HG03521 (cell line): ENCODE measurements around the gene USP22.
"Not testable (repeated sequence)": the region's sequence is repeated elsewhere in the genome, so short reads cannot be mapped to it uniquely, and the experiment has no call there.

Experiments used
- ATAC-seq: cut with Tn5 transposase; IDR thresholded peaks from one replicate; pipeline ENCODE4 v1.9.1; 2021; ENCODE audit warnings: mild to moderate bottlenecking, moderate library complexity; ENCODE audit not compliant: unreplicated experiment

Gene USP22

GRCh38 chr17:20991276-20992037 lies 51.4 kb downstream of the USP22 start:
- ATAC-seq: no peak

- no peak for ATAC-seq
Measured at GRCh38 chr17:20989991-20990855, 52.6 kb downstream of the USP22 start.

GRCh38 chr17:20989481-20989880 lies 53.3 kb downstream of the USP22 start:
- ATAC-seq: no peak

- ATAC-seq: no peak
Measured at GRCh38 chr17:20988896-20989295, 53.9 kb downstream of the USP22 start.

- no peak for ATAC-seq
Measured at GRCh38 chr17:20988001-20988636, 54.7 kb downstream of the USP22 start.

- no peak for ATAC-seq
Measured at GRCh38 chr17:20987511-20987910, 55.3 kb downstream of the USP22 start.

- ATAC-seq: no peak
Measured at GRCh38 chr17:20986767-20987510, 55.9 kb downstream of the USP22 start.

- ATAC-seq: no peak
Measured at GRCh38 chr17:20983359-20983637, 59.5 kb downstream of the USP22 start.

- no peak for ATAC-seq
Measured at GRCh38 chr17:20982589-20983358, 60.0 kb downstream of the USP22 start.

GRCh38 chr17:20981046-20981920 lies 61.5 kb downstream of the USP22 start:
- no peak for ATAC-seq

GRCh38 chr17:20979792-20980083 lies 63.1 kb downstream of the USP22 start:
- ATAC-seq: no peak

- not testable (repeated sequence) for ATAC-seq
Measured at GRCh38 chr17:20979007-20979791, 63.6 kb downstream of the USP22 start.

- not testable (repeated sequence) for ATAC-seq
Measured at GRCh38 chr17:20977609-20978253, 65.1 kb downstream of the USP22 start.

GRCh38 chr17:20975566-20975965 lies 67.2 kb downstream of the USP22 start:
- no peak for ATAC-seq

GRCh38 chr17:20970329-20970728 lies 72.5 kb downstream of the USP22 start:
- ATAC-seq: no peak

GRCh38 chr17:20968913-20969616 lies 73.7 kb downstream of the USP22 start:
- no peak for ATAC-seq

- no peak for ATAC-seq
Measured at GRCh38 chr17:20967776-20968175, 75.0 kb downstream of the USP22 start.

- no peak for ATAC-seq
Measured at GRCh38 chr17:20966870-20967269, 75.9 kb downstream of the USP22 start.
